ENCODE data around the gene PHC2.

The PHC2 gene

DNA sequence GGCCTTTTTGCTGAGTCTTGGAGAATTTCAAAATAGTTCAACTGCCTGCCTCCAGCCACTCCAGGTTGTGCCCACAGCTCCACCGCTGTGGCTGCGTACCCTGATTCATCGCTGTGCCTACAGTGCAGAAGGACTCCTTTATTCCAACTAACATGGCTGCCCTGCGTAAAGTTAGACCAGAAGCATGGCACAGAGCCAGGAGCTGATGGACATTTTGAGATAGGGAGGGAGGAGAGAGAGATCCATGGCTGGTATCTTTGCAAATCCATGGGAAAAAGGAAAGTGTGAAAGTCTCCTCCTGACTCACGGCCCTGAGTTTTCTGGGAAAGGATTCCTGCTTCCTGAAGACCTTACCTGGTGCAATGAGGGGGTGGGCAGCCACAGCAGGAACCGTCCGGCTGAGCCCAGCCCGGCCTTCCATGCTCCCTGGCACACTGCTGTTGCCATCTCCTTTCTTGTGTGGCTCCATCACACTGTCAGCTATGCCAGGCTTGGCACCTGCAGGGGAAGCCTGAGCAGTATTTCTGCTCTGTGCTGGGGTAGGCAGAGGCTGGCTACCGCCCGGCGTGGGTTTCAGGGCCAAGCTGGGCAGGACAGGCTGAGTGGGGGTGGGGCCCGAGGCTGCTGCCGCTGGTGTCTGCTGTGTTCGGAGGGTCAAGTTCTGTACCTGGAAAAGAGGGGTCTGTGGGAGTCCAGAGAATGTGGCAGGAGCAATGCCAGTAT lies 64.0 kb downstream of the PHC2 start:
- no peak for DNase-seq

- DNase-seq = no peak
Observed at GRCh38 chr1:33365560-33365997, 65.3 kb downstream of the PHC2 start.

DNA sequence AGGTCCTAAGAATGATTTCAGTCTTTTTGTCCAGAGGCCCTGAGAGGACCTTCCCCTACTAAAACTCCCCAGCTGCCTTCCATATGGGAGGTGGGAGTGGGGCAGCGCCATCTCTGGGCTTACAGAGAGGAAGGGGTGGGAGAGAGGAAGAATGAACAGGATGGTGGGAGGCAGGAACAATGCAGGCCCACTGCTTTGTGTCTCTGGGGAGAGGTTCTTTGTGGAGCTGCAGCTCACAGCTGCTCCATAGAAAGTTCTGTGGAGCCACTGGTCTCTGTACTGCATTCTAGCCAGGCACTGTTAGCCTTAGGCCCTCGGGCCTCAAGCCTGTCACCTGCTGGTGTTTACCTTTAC lies 66.4 kb downstream of the PHC2 start:
- DNase-seq = no peak

DNA sequence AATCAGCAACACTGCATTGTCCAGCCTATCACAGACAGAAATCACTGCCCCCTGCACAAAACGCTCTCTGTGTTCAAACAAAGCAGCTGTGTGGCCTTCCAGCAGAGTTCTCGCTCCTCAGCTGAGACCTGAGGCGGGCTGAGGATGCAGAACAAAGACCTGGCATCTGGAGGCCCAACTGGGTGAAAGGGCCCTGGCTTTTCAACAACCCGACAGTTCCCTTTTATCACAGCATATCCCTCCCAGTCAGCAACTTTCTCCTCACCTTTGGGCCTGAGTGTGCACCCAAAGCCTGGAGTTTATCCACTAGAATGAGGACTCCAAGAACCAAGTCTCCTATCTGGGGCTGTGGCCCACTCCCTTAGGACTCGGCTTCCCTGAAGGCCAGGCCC lies 67.4 kb downstream of the PHC2 start:
- no peak for DNase-seq

DNA sequence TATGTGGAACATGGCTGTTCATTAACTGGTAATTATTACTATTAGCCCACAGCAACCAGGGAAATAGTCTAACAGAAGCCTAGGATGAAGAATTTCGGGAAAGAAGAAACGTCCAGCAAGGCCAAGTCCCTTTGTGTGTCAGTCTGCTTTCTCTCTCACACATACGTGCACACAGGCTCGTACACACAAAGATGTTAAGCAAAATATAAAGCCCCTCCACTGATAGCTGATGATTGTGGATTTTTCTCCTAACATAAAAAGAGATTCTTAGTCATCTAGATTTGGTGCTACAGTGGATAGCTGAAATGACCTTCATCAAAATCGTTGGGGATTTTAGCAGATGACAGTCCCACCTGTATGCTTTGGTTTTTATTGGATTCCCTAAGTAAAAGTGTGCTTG lies 67.9 kb downstream of the PHC2 start:
- no peak for DNase-seq

- DNase-seq = peak; percentile 25
Observed at GRCh38 chr1:33361532-33362235, 69.2 kb downstream of the PHC2 start.

DNA sequence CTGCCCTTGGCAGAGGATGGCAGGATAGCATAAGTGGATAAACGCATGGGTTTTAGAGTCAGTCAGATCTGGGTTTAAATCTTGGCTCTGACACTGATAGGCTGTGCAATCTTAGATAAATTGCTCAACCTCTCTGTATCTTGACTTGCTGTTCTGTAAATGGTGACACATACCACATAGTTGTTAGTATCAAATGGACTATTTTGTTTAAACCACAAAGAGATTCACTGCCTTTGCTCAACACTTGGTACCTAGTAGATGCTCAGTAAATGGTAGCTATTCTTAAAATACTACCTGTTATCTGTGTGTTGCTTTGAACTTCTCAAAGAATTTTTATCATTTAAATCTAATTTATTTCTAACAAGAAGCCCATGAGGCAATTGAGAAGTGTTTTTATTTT lies 70.5 kb downstream of the PHC2 start:
- DNase-seq = no peak

GRCh38 chr1:33359931-33360330 lies 71.0 kb downstream of the PHC2 start:
- DNase-seq = no peak

- DNase-seq = no peak
Observed at GRCh38 chr1:33358795-33359503, 71.9 kb downstream of the PHC2 start.

DNA sequence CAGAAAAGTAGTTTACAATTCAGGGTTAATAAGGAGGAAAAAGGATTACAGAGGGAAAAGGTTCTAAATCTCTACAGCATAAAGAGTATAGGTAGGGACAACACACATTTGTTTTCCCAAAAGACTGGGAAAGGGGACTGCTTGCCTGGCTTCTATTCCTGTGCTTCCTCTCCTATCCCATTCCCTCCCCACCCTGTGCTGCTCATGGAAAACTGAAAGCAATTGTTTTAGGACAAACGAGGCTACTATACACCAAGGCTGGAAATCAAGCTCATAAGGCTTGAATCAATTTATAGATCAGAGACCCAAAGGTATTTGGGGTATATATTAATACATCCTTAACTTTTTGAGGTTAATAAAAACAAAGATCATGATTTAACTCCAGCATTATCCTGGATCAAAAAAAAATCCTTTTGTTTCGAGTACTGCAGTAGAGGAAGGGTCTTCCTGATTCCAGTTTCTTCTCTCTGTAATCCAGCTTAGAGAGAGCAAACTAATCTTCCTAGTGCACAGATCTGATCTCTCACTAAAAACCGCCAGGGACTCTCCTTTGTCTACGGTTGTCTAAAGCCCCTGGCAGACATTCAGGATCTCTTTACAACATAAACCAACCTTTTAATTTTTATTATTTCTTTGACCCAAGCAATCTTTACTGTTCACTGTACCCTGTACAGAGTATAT lies 72.6 kb downstream of the PHC2 start:
- DNase-seq = no peak

DNA sequence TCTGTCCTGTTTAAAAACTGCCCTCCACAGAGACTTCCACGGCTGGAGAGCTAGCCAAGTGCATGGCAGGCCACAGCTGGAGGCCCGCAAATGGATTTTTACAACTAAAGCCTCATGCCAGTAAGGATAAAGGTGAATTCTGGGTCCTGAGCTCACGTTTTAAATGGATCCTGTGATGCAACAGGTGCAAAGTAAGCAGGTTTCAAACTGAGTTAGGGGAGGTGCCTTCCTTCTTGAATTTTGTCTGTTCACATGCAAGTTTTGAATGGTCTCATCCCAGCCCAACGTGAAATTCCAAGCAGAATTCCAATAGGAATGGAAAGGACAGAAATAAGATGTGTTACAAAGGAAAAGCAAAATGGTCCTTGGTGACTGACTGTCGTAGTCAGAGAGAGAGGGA lies 73.8 kb downstream of the PHC2 start:
- no peak for DNase-seq

DNA sequence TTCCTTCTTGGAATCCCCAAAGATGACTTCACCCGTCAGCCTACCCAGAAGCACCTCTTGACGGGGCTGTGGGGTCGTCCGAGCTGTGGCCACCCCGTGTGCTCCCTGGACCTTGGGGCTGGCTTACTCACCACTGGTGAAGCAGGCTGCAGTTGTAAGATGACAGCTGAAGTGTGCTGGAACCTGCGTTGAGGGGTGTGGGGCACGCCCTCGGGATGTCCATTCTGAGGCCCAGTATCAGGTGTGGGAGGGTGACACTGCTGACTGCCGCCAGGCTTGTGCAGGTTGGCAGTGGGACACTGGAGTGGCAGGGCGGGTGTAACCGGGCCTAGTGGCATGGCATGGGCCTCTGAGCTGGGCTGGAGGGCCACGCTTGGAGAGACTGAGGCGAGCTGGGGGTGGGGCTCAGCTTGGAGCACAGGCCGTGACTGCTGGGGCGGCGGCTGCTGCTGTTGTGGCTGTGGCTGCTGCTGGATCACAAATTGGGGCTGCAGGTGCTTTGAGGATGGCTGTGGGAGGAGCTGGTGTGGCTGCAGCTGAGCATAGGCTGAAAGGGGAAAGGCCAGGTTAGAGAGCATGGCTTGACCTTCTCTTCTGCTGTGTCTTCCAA lies 76.1 kb downstream of the PHC2 start:
- no peak for DNase-seq

DNA sequence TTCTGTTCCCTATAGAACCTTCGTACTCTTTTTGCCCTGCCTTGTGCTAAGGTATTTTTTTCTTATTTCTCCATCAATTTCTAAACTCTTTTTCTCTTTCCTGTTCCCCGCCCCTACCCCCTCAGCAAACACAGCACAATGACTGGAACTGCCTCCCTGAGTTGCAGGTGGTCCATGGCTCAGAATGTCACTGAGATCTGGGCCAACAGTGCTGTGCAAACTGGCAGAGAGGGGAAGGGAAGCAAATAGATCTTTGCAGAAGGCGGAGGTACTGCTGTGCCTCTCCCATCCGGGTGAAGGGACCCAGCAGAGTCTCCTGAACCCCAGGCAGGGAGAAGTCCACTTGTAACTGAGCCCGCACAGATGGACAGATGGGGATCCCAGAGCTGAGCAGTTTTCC lies 77.4 kb downstream of the PHC2 start:
- DNase-seq = no peak

GRCh38 chr1:33351281-33351660 lies 79.6 kb downstream of the PHC2 start:
- no peak for DNase-seq

DNA sequence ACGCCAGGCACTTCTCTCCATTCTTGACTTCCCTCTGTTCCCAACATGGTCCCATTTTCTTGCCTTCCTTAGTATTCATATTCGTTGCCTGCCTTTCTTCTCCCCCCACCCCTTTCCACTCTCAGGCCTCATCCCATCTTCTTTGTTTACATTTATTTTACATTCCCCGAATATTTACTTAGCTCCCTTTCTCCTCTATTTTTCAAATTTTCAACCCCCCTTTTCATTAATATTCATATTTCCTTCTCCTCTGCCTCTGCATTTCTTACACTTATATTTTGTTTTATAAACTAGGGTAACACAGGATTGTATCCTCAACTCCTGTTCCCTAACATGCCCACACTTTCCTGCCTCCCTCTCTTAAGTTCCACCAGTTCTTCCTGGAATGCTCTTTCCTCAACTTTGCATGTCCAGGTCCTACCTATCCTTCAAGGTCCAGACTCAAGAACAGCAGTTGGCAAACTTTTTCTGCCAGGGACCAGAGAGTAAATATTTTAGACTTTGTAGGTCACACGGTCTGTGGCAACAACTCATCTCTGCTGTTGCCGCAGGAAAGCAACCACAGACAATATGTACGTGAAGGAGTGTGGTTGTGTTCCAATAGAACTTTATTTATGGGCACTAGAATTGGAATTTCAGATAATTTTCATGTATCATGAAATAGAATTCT lies 80.1 kb downstream of the PHC2 start:
- DNase-seq = no peak

DNA sequence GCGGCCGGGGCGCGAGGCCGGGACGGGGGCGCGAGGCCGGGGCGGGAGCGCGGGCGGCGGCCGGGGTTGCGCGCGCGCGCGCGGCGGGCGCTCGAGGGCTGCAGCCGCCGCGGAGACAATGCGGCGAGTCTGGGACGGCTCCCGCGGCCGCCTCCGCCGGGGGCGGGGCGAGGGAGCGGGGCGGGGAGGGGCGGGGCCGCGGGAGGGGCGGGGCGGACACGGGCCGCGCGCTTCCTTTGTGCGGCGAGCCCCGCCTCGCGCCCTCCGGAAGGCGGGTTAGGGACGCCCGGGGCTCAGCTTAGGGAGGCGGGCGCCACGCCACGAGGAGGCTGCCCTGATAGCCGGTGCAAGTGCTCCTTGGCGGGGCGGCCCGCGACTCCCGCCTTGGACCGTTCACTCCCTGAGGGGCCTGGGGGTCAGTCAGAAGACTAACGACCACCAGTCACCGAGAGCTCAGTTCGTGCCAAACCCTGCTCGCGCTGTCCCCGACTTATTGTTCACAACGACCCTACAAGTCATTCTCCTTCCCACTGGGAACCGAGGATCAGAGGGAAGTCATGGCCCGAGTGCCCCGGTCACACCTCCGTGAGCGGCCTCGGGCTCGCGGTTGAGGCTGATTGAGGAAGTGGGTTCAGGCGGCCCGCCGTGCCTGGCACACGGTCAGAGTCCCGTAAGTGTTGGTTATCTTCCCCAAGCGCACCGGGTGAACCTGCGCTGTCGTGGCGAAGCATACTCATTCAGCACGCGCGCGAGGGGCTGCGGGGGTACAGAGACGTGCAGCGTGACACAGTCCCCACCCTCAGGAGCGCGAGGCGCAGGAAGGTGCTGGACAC lies 80.9 kb downstream of the PHC2 start:
- peak; percentile 84 for DNase-seq

GRCh38 chr1:33349081-33349759 lies 81.7 kb downstream of the PHC2 start:
- peak; percentile 44 for DNase-seq

- DNase-seq = no peak
Observed at GRCh38 chr1:33348676-33349080, 82.2 kb downstream of the PHC2 start.

GRCh38 chr1:33348194-33348593 lies 82.7 kb downstream of the PHC2 start:
- DNase-seq = no peak

DNA sequence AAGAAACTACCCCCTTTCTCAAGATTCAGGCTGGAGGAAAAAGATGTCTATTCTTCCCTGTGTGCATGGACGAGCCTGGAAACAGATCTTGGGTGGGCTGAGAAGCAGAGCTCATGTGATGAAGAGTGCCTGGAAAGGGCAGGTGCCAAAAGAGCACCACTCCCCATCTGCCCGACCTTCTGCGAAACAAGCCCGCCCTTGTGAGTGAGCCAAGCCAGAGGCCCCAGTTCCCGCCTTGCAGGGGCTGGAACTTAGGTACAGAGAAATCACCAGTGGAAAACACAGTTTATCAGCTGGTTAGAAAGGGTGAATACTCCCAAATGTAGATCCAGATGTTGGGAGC lies 83.3 kb downstream of the PHC2 start:
- DNase-seq = peak; percentile 72

Measured in NCI-H2171 treated with DMSO at 0.1 percent for 48 hours (cell line).